ENCODE data around the gene CREBRF. TPM values are rescaled to one million over a fixed set of nuclear protein-coding genes. Genes with fewer than 3 reads are reported as not detected.
"Not testable (repeated sequence)": the region's sequence is repeated elsewhere in the genome, so short reads cannot be mapped to it uniquely, and the experiment has no call there.

The CREBRF gene, protein sequence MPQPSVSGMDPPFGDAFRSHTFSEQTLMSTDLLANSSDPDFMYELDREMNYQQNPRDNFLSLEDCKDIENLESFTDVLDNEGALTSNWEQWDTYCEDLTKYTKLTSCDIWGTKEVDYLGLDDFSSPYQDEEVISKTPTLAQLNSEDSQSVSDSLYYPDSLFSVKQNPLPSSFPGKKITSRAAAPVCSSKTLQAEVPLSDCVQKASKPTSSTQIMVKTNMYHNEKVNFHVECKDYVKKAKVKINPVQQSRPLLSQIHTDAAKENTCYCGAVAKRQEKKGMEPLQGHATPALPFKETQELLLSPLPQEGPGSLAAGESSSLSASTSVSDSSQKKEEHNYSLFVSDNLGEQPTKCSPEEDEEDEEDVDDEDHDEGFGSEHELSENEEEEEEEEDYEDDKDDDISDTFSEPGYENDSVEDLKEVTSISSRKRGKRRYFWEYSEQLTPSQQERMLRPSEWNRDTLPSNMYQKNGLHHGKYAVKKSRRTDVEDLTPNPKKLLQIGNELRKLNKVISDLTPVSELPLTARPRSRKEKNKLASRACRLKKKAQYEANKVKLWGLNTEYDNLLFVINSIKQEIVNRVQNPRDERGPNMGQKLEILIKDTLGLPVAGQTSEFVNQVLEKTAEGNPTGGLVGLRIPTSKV
- total RNA-seq (ENCODE audit: insufficient read depth, low replicate concordance): 43.3 TPM

DNA sequence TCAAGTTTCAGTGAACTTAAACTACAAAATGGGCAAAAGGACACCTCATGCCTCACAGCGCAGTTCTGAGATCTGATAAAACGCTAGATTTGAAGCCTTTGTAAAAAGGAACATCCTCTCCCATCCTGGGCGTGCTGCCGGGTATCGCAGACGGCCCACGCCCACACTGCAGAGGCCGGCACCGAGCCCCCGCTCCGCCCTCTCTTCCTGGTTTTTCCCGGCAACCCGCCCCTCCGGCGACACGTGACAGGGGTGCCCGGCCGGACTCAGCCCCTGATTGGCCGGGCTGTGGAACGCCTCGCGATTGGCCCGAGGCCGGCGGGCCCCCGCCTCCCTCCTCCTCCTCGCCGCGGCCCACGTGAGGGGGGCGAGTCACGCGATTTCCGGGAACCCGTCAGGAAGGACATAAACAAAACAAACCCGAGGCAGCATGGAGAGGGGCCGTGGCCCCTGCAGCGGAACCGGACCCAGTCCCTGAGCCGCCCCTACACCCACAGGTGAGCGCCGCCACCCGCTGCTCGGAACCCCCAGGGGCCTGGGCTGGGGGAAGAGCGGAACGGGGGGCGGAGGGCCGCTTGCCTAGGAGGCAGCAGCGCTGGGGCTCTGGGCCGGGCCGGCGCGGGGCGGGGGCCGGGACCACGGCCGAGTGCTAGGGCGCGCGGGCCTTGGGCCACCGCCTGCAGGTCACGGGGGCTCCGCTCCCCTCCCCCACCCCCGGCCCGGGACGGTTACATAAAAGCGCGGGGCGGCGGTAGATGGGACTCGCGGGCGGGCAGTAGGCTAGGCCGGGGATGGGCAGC is at the start of gene CREBRF:
CREBRF (plus strand) TSS at position 370 of the 800 bp plus-strand sequence. CDS start 24,424 bp downstream, outside the sequence.
- DNase-seq (ENCODE audit: low spot score): peak; percentile 98

DNA sequence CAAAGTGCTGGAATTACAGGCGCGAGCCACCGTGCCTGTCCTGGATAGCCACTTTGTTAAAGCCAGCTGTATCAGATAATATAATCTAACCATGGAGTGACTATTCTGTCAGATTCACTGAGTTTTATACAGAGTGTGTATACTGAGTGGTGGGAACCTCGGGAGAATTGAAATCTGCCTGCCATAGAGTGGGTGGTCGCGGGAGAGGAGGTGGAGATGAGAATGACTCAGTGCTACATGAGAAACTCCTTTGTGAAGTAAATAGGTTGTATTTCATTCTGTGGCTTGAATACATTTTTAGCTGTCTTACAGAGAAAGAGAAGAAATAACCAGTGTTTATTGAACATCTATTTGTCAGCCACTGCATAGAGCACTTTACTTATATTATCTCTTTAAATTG is 46.1 kb upstream of the CREBRF start:
- no peak for DNase-seq (ENCODE audit: low spot score)

DNA sequence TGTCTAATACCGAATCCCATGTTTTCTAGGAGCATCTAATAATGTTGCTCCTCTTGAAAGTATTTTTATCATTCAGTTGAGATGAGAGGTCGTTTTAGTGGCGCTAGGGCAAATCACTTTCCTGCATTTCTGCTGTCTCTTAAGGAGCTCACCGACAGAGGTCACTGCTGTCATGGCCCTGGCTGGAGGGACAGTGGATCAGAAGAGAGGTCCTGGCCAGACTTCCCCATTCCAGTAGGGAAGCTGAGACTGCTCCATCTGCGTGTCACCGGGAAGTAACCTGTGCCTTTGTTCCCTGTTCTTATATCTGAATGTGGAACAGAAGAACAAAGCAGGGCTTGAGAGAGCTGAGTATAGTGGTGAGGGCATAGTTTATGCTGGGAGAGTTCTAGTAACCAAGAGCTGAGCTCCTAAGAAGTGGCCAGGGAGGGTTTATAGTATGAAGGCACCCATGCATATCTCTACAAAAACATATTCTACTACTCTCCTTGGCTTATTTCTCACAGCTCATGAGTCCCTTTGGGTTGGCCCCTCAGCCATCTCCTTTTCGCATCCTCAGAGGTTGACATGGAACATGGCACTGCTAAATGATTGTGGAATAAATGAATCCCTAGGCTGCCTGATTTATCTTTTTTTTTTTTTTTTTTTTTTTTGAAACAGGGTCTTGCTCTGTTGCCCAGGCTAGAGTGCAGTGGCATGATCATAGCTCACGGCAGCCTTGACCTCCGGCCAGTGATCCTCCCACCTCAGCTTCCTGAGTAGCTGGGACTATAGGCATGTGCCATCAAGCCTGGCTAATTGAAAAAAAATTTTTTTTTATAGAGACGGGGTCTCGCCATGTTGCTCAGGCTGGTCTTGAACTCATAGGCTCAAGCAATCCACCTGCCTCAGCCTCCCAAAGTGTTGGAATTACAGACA is 45.3 kb upstream of the CREBRF start:
- peak; percentile 22 for DNase-seq (ENCODE audit: low spot score)

DNA sequence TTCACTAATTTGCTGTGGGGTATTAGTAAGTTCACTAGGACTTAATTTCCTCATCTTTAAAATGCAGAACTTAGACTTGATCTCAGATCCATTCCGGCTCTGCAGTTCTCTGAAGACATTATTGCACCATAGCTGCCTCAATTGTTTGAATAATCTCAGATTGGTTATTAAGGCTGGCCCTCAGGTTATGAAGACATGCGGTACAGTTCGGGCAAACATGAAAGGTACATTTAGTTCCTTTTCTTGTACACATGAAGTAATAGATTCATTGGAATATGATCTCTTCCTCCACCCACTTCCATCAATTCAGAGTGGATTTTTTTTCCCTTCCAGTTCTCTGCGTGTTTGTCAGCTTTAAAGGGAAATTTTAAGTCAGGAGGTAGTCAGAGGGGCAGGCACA is 44.6 kb upstream of the CREBRF start:
- no peak for DNase-seq (ENCODE audit: low spot score)

DNA sequence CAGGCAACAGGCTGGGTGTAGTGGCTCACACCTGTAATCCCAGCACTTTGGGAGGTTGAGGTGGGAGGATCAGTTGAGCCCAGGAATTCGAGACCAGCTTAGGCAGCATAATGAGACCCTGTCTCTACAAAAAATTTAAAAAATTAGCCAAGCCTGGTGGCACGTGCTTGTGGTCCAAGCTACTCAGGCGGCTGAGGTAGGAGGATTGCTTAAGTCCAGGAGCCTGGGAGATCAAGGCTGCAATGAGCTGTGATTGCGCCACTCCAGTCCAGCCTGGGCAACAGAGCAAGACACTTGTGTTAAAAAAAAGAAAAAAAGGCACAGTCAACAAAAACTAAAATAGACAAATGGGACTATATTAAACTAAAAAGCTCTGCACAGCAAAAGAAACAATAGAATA is 43.3 kb upstream of the CREBRF start:
- no peak for DNase-seq (ENCODE audit: low spot score)

DNA sequence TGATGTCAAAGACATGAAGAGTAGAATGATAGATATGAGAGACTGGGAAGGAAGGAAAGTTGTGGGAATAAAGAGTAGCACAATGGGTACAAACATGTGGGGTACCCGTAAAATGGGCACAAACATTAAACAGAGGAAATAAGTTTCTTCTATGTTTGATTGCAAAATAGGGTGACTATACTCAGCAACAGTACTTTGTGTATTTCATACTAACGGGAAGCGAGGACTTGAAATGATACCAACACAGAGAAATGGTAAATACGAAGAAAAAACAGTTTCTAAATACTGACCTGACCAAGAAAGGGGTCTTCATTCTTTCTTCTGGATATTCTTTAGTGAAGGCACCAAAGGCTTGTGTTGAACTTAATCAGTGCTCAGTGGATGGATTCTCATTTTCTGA is 41.5 kb upstream of the CREBRF start:
- no peak for DNase-seq (ENCODE audit: low spot score)

DNA sequence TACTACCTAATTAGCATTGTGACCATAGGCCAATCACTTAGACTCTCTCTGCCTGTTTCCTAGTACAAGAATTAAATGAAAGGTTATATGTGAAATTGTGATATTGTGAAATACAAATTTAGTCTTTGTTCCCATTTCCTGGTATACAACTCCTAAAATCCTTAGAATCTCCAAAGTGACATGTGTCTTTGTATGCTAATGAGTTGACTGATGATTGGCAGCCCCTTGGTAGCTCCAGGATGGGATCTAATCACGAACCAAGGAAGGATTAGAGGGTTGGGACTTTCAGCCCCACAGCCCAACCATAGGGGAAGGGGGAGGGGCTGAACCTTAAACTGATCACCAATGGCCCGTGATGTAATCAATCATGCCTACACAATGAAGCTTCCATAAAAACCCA is 41.0 kb upstream of the CREBRF start:
- DNase-seq (ENCODE audit: low spot score): no peak

DNA sequence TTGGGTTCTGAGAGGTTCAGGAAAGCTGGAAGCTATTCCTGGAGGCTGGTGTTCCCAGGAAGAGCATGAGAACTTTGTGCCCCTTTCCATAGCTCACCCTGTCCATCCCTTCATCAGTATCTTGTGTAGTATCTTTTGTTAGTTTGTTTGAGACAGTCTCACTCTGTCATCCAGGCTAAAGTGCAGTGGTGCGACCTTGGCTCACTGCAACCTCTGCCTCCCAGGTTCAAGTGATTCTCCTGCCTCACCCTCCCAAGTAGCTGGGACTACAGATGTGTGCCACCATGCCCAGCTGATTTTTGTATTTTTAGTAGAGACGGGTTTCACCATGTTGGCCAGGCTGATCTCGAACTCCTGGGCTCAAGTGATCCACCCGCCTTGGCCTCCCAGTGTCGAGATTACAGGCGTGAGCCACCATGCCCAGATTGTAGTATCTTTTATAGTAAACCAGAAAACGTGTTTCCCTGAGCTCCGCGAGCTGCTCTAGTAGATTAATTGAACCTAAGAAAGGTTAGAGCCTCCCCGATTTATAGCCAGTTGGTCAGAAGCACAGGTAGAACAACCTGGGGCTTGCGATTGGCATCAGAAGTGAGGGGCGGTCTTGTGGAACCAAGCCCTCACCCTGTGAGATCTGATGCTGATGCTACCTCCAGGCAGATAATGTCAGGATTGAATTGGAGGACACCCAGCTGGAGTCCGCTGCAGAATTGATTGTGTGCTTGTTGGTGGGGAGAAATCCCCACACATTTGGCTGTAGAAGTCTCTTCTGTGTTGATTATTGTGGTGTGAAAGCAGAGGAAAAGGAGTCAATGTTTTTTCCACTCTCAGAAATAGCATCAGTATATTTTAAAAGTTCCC is 40.3 kb upstream of the CREBRF start:
- DNase-seq (ENCODE audit: low spot score): no peak

DNA sequence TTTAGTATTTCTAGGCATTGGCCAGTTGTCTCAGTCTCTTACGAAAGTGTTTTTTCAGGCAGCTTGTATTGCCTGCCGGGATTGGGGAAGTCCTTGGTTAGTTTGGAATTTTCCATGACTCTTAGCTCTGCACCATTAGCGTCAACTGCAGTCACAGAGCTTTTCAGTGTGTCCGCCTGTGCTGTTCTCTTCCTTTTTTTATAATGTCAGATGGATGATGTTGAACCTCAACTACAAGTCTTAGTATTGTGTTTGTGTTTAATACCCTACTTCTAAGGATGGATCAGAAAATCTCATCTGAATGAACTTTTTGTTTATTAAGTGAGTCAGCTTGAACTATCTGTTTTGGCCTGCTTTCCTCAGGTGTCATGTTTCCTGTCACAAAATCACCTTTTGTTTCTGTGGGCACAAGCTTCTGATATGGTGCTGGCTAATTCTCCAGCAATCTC is 39.5 kb upstream of the CREBRF start:
- peak; percentile 25 for DNase-seq (ENCODE audit: low spot score)

DNA sequence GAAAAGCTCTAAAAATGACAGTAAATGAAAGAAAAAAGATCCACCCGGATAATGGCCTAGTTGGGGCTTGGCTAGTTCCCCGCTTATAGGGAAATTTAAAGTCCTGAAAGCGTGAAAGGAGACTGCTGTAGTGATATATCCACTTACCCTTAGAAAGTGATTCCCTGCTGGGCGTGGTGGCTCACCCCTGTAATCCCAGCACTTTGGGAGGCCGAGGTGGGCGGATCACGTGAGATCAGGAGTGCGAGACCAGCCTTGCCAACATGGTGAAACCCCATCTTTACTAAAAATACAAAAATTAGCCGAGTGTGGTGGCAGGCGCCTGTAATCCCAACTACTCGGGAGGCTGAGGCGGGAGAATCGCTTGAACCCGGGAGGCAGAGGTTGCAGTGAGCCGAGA is 39.1 kb upstream of the CREBRF start:
- not testable (repeated sequence) for DNase-seq (ENCODE audit: low spot score)

DNA sequence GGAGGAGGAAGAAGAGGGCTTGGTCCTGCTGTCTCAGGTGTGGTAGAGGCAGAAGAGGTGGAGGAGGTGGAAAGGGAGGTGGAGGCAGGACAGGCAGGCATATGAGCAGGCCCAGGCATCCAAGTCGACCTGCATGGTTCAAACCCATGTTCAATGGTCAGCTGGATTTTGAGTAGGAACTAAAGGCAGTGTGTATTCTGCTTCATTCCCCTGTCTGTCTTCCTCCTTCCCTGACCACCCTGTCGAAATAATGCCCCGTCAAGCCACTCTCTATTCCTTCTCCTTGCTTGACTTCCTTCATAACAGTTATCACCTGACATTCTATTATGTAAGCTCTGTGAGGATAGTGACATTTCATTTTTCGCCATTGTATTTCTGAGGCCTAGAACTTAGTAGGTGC is 37.8 kb upstream of the CREBRF start:
- no peak for DNase-seq (ENCODE audit: low spot score)

DNA sequence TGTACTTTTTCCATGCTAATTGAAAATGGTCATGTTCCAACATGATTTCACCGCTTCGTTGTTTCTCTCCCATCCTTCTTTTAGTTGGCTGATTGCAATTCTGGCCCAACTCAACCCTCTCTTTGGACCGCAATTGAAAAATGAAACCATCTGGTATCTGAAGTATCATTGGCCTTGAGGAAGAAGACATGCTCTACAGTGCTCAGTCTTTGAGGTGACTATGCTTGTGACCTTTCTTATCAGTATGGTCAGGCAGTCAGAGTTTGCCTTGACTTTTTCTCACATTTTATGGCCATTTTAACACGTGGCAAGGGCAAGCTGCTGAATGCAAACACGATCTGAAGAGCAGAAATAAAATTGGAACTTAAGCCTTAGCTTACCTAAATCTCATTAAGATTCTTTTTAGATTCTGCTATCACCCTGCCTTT is 36.0 kb upstream of the CREBRF start:
- DNase-seq (ENCODE audit: low spot score): no peak

DNA sequence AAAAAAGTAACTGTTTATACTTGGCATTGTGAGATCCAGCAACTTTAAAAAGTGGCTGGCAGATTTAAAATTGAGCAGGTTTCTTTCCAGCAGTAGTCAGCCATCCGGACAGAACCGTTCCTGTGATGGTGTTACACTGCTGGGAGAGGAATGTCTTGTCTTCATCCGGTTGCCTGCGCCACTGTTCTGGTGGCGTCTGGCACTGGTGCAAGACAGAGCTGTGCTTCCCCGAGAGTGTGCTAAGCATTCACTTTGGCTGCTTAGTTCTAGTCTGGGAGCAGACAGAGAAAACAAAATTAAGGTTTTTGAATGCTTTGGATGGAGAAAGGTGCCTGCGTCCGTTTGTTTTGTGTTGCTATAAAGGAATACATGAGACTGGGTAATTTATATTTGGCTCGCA is 35.5 kb upstream of the CREBRF start:
- no peak for DNase-seq (ENCODE audit: low spot score)

DNA sequence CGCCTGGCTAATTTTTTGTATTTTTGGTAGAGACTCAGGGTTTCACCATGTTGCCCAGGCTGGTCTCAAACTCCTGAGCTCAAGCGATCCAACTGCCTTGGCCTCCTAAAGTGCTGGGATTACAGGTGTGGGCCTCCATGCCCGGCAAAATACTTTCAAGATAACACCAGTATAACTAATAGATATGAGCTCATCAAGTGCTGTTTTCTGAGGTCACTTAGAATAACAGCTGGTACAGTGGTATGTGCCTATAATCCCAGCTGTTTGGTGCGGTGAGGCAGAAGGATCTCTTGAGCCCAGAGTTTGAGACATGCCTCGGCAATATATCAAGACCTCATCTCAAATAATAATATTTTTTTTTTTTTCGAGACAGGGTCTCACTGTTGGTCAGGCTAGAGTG is 30.5 kb upstream of the CREBRF start:
- DNase-seq (ENCODE audit: low spot score): no peak

DNA sequence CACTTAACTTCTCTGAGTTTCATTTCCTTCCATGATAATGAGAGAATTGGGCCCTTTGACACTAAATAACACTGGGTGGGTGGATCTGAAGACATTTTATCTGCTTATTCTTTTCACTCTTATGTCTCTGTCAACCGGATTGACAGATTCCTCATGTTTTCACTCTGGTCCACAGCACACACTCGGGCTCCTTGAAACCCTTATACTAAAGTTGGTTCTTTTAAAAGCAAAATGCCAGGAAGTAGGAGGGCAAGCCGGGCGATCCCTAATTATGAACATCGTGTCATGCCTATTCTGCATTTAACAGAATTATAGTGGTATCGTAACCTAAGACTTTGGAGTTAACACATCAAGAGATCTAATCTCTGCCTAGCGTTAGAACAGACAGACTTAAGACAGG is 28.2 kb upstream of the CREBRF start:
- DNase-seq (ENCODE audit: low spot score): no peak

DNA sequence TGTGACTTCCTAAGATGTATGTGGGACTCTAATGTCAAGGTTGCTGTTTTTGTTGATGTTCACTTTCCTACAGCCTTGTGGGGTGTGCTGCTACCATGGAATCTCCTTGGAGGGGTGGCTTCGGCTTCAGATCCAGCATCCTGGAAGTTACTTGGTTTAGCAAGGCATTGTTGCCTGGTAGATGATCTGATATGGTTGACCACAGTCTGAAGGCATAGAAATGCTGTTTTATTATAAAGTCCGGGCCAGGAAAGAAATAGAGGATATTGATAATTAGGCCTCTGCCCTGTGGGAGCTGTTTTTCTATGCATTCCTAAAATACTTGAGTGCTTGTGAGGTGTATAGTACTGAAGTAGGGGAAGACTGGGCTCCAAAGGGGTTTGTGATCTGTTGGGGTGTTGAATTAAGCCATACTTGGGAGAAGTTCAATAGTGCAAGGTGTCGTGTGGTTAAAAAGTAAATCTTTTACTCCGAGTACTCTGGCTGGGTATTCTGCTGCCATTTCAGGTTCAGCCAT is 27.3 kb upstream of the CREBRF start:
- DNase-seq (ENCODE audit: low spot score): no peak

DNA sequence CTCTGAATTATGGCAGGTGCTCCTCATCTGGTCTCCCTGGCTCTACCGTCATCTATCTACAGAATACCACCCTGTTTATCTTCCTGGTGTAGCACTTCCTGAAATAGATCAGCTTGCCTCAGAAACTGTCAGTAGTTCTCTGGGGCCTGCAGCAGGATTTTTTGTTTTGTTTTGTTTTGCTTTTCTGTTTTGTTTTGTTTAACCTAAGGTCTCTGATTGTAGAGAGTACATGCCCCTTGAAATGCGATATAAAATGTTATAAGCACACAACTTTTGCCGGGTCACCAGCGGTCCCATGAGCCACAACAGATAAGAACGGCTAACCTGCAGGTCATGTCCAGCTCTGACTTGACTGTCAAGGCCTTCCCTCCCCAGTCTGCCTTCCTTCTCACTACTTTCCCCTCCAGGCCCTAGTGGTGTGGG is 26.6 kb upstream of the CREBRF start:
- no peak for DNase-seq (ENCODE audit: low spot score)

DNA sequence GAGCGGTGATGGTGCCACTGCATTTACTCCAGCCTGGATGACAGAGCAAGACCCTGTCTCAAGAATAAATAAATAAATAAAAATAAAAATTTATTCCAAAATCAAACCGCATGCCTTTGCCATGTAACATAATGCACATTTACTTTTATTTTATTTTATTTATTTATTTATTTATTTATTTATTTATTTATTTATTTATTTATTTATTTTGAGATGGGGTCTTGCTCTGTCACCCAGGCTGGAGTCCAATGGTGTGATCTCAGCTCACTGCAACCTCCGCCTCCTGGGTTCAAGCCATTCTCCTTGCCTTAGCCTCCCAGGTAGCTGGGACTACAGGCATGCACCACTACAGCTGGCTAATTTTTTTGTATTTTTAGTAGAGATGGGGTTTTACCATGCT is 24.1 kb upstream of the CREBRF start:
- not testable (repeated sequence) for DNase-seq (ENCODE audit: low spot score)

DNA sequence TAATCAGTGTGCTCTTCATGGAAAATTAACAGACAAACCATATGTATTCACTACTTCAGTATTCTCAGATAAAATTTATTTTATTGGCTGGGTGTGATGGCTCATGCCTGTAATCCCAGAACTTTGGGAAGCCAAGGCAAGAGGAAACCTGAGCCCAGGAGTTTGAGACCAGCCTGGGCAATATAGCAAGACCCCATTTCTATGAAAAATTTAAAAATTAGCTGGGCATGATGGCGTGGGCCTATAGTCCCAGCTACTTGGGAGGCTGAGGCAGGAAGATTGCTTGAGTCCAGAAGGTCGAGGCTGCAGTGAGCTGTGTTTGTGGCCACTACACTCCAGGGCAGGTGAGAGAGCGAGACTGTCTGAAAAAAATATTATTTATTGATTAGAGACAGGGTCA is 23.4 kb upstream of the CREBRF start:
- no peak for DNase-seq (ENCODE audit: low spot score)

DNA sequence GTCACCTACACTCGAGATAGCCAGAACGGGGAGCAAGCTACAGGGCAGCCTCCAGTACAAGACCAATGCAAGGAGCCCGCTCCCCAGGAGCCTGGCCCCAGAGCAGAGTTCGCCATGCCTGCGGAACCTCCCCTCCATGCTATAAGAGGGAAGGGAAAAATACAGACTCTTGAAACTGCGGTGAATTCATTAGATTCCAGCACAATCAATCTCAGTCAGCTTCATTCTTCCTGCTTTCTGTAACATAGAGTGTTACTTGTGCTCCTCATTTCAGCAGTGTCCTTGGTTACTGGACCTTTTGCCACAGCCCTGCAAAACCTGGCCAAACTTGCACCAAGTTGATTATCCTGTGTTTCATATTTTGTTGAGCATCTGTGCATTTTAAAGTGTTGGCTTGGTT is 22.2 kb upstream of the CREBRF start:
- DNase-seq (ENCODE audit: low spot score): no peak
